Activated CD4-positive, alpha-beta T cell treated with anti-CD3 and anti-CD28 coated beads, Interleukin-2, Interleukin-6, amounts not matched to agents 100 ng/mL and 50 ng/mL, durations not matched to agents 16 hours and 8 hours (primary cell): Measurements from ENCODE around the gene LRCH4.

Experiments
- DNase-seq: peaks from one replicate; pipeline ENCODE4 v3.0.0-alpha.2; 2020

The LRCH4 gene

GRCh38 chr7:100582041-100582579 is 3.8 kb downstream of the LRCH4 start:
- DNase-seq: no peak

- DNase-seq: no peak
Measured at GRCh38 chr7:100580466-100581283, 5.3 kb downstream of the LRCH4 start.

GRCh38 chr7:100578246-100579183 is 7.4 kb downstream of the LRCH4 start:
- no peak for DNase-seq

GRCh38 chr7:100577507-100577906 is 8.4 kb downstream of the LRCH4 start:
- DNase-seq: no peak

GRCh38 chr7:100577103-100577502 is 8.8 kb downstream of the LRCH4 start:
- no peak for DNase-seq

GRCh38 chr7:100576384-100576993 is 9.4 kb downstream of the LRCH4 start:
- DNase-seq: no peak

- DNase-seq: no peak
Measured at GRCh38 chr7:100575746-100576383, 10.1 kb downstream of the LRCH4 start.

- no peak for DNase-seq
Measured at GRCh38 chr7:100575206-100575631, 10.7 kb downstream of the LRCH4 start.

- DNase-seq: no peak
Measured at GRCh38 chr7:100574362-100575205, 11.3 kb downstream of the LRCH4 start.

- DNase-seq: no peak
Measured at GRCh38 chr7:100573691-100574361, 12.1 kb downstream of the LRCH4 start, which contains the start of gene SAP25. Gene SAP25, minus strand, starts transcription at chr7:100573900. Its CDS starts 158 bp downstream, at chr7:100573742.

- DNase-seq: no peak
Measured at GRCh38 chr7:100572949-100573675, 12.8 kb downstream of the LRCH4 start.

- no peak for DNase-seq
Measured at GRCh38 chr7:100572281-100572948, 13.5 kb downstream of the LRCH4 start.

- DNase-seq: no peak
Measured at GRCh38 chr7:100571829-100572116, 14.2 kb downstream of the LRCH4 start.

GRCh38 chr7:100570954-100571828 is 14.7 kb downstream of the LRCH4 start:
- no peak for DNase-seq

- DNase-seq: peak; percentile 58
Measured at GRCh38 chr7:100568896-100569844, 16.8 kb downstream of the LRCH4 start.

GRCh38 chr7:100568176-100568895 is 17.6 kb downstream of the LRCH4 start:
- no peak for DNase-seq

GRCh38 chr7:100567751-100568175 is 18.2 kb downstream of the LRCH4 start:
- DNase-seq: no peak
